Caco-2 (cell line): Measurements from ENCODE around the gene NFIC. TPM values are rescaled to one million over a fixed set of nuclear protein-coding genes. Genes with fewer than 3 reads are reported as not detected.

ENCODE experiments used
- BruUV-seq: library from RNA; stranded (reverse); fragments of 400-500 nt; replicated peaks from 2 replicates; lab custom pipeline; 2021; lab: Mats Ljungman, UMichigan
- CTCF ChIA-PET: fragments of 300-600 bp; sonication (Branson Sonifier 250); formaldehyde crosslinking; loops from one replicate; lab custom pipeline; 2022; ENCODE audit warnings: antibody characterized with exemption; lab: Charles Lee
- POLR2A ChIA-PET: fragments of 300-600 bp; sonication (Branson Sonifier 250); formaldehyde crosslinking; loops from one replicate; lab custom pipeline; 2022; ENCODE audit warnings: antibody characterized with exemption; lab: Charles Lee
- DNase-seq, 2 experiments: peaks; one replicate each; pipeline versions ENCODE4 v3.0.0 to v3.0.0-alpha.2; 2020 to 2022
- H3K27me3 ChIP-seq: replicated peaks from 2 replicates; pipeline ENCODE4 v1.6.0; 2011; ENCODE audit warnings: low read length; ENCODE audit not compliant: control insufficient read depth, insufficient read depth
- H3K36me3 ChIP-seq: 2 replicates; pipeline ENCODE4 v1.5.1; 2011; ENCODE audit warnings: low read length; ENCODE audit not compliant: control insufficient read depth, insufficient read depth
- H3K4me1 ChIP-seq: fragments of 250-450 bp; sonication (Bioruptor Pico); 2 replicates; pipeline ENCODE4 v1.5.1; 2020; ENCODE audit warnings: mild to moderate bottlenecking
- H3K4me3 ChIP-seq: 2 replicates; pipeline ENCODE4 v1.5.1; 2011; ENCODE audit warnings: low read depth, mild to moderate bottlenecking, control low read depth, low read length
- H3K9me3 ChIP-seq: fragments of 250-450 bp; sonication (Bioruptor Pico); 2 replicates; pipeline ENCODE4 v1.5.1; 2020; ENCODE audit warnings: mild to moderate bottlenecking, moderate library complexity
- H3K27ac Mint-ChIP-seq: one replicate; pipeline ENCODE4 v1.8.0; 2022; ENCODE audit warnings: mixed read lengths; ENCODE audit not compliant: unreplicated experiment
- H3K27me3 Mint-ChIP-seq: one replicate; pipeline ENCODE4 v1.8.0; 2022; ENCODE audit warnings: mixed read lengths; ENCODE audit not compliant: insufficient read depth, unreplicated experiment
- H3K36me3 Mint-ChIP-seq: one replicate; pipeline ENCODE4 v1.8.0; 2022; ENCODE audit warnings: mild to moderate bottlenecking, mixed read lengths; ENCODE audit not compliant: insufficient read depth, unreplicated experiment
- H3K4me1 Mint-ChIP-seq: one replicate; pipeline ENCODE4 v1.8.0; 2022; ENCODE audit warnings: low read depth, mixed read lengths; ENCODE audit not compliant: unreplicated experiment
- H3K4me3 Mint-ChIP-seq: one replicate; pipeline ENCODE4 v1.8.0; 2022; ENCODE audit warnings: mild to moderate bottlenecking, moderate library complexity, mixed read lengths; ENCODE audit not compliant: unreplicated experiment
- H3K9me3 Mint-ChIP-seq: one replicate; pipeline ENCODE4 v1.8.0; 2022; ENCODE audit warnings: mixed read lengths; ENCODE audit not compliant: unreplicated experiment
- CTCF ChIP-seq, 2 experiments: fragments of 200-600 bp in 1 of 2; IDR thresholded peaks; 1 replicate in 1 of 2; 2 replicates in 1 of 2; pipeline versions ENCODE4 v1.5.1 to v1.8.0; 2011 to 2022; ENCODE audit warnings: antibody characterized with exemption in 1 of 2, control low read depth in 1 of 2, inconsistent platforms in 1 of 2, low read depth in 1 of 2, low read length in 1 of 2, mild to moderate bottlenecking in 1 of 2, moderate library complexity in 1 of 2; ENCODE audit not compliant: insufficient read depth in 1 of 2, severe bottlenecking in 1 of 2, unreplicated experiment in 1 of 2
- intact Hi-C: fragments of 100-400 bp; cut with micrococcal nuclease; formaldehyde crosslinking; loops from one replicate; pipeline ENCODE4 v1.10.0; 2022; ENCODE audit not compliant: unreplicated experiment
- total RNA-seq: library from RNA; stranded (reverse); gene quantifications from 2 replicates; pipeline ENCODE4 v1.2.3, GENCODE V29; 2022

Gene NFIC
- total RNA-seq, 1 experiment from 2014 or later = 5.1 TPM

- ChIA-PET POLR2A (no interaction called here), CTCF (no interaction called here)
- H3K27ac Mint-ChIP-seq = no peak overlapping the region
- intact Hi-C loops = no loop called here
- no peaks in the 10 kb centered on the region for H3K9me3 Mint-ChIP-seq
- H3K9me3 ChIP-seq = no peaks in the 10 kb centered on the region
- no TSS peak for BruUV-seq
- H3K36me3 Mint-ChIP-seq = no peaks in the 10 kb centered on the region
- H3K27me3 ChIP-seq = no peaks in the 10 kb centered on the region
- H3K4me1 ChIP-seq = no peaks in the 10 kb centered on the region
- H3K36me3 ChIP-seq = no peaks in the 10 kb centered on the region
- TF ChIP-seq CTCF (IDR thresholded peaks at IDR 0.05; ENCODE audit: insufficient read depth in 1 of 2, low read depth in 1 of 2, low read length in 1 of 2, severe bottlenecking in 1 of 2, unreplicated experiment in 1 of 2) = no peak
- no peaks in the 10 kb centered on the region for H3K4me1 Mint-ChIP-seq
- H3K4me3 Mint-ChIP-seq = no peak overlapping the region
- no peak for DNase-seq
- H3K4me3 ChIP-seq = no peak overlapping the region
- peaks cover 3% of the 10 kb centered on the region for H3K27me3 Mint-ChIP-seq
Observed at GRCh38 chr19:3402631-3403443, 36.5 kb downstream of the NFIC start.

- ChIA-PET POLR2A (no interaction called here), CTCF (no interaction called here)
- Mint-ChIP-seq H3K9me3 (no peaks in the 10 kb centered on the region), H3K27me3 (peaks cover 3% of the 10 kb centered on the region), H3K27ac (no peak overlapping the region), H3K4me1 (no peaks in the 10 kb centered on the region), H3K4me3 (no peak overlapping the region), H3K36me3 (no peaks in the 10 kb centered on the region)
- intact Hi-C loops = no loop called here
- DNase-seq = no peak
- no peaks in the 10 kb centered on the region for H3K9me3 ChIP-seq
- H3K4me1 ChIP-seq = no peaks in the 10 kb centered on the region
- no TSS peak for BruUV-seq
- no peak for TF ChIP-seq CTCF (IDR thresholded peaks at IDR 0.05; ENCODE audit: insufficient read depth in 1 of 2, low read depth in 1 of 2, low read length in 1 of 2, severe bottlenecking in 1 of 2, unreplicated experiment in 1 of 2)
- no peaks in the 10 kb centered on the region for H3K36me3 ChIP-seq
- H3K27me3 ChIP-seq = no peaks in the 10 kb centered on the region
- H3K4me3 ChIP-seq = no peak overlapping the region
Observed at GRCh38 chr19:3403489-3404323, 37.3 kb downstream of the NFIC start.

GRCh38 chr19:3404324-3405260 lies 38.2 kb downstream of the NFIC start:
- H3K4me1 Mint-ChIP-seq = no peaks in the 10 kb centered on the region
- ChIA-PET POLR2A (no interaction called here), CTCF (no interaction called here)
- H3K36me3 ChIP-seq = no peaks in the 10 kb centered on the region
- DNase-seq = no peak
- peaks cover 3% of the 10 kb centered on the region for H3K27me3 Mint-ChIP-seq
- no peak overlapping the region for H3K4me3 Mint-ChIP-seq
- H3K4me3 ChIP-seq = no peak overlapping the region
- no peaks in the 10 kb centered on the region for H3K4me1 ChIP-seq
- no TSS peak for BruUV-seq
- TF ChIP-seq CTCF (IDR thresholded peaks at IDR 0.05; ENCODE audit: insufficient read depth in 1 of 2, low read depth in 1 of 2, low read length in 1 of 2, severe bottlenecking in 1 of 2, unreplicated experiment in 1 of 2) = no peak
- H3K9me3 Mint-ChIP-seq = no peaks in the 10 kb centered on the region
- no peak overlapping the region for H3K27ac Mint-ChIP-seq
- H3K36me3 Mint-ChIP-seq = no peaks in the 10 kb centered on the region
- intact Hi-C loops = no loop called here
- no peaks in the 10 kb centered on the region for H3K27me3 ChIP-seq
- no peaks in the 10 kb centered on the region for H3K9me3 ChIP-seq
